ENCODE data around the gene IL4I1. TPM values are rescaled to one million over a fixed set of nuclear protein-coding genes. Genes with fewer than 3 reads are reported as not detected.
"Not testable (repeated sequence)": the region's sequence is repeated elsewhere in the genome, so short reads cannot be mapped to it uniquely, and the experiment has no call there.

IL4I1 gene
- 1.9 TPM for total RNA-seq

GRCh38 chr19:49896863-49897621 lies at the start of gene IL4I1:
IL4I1 (minus strand) TSS chr19:49896887; CDS start chr19:49896160, 727 bp downstream.
- DNase-seq (ENCODE audit: low spot score), result peak; percentile 63

- no peak for DNase-seq (ENCODE audit: low spot score)
Observed at GRCh38 chr19:49946415-49946814, 49.7 kb upstream of the IL4I1 start.

- not testable (repeated sequence) for DNase-seq (ENCODE audit: low spot score)
Observed at GRCh38 chr19:49944567-49944966, 47.9 kb upstream of the IL4I1 start.

GRCh38 chr19:49940482-49940791 lies 43.8 kb upstream of the IL4I1 start:
- DNase-seq (ENCODE audit: low spot score), result no peak

GRCh38 chr19:49939721-49940481 lies 43.2 kb upstream of the IL4I1 start:
- no peak for DNase-seq (ENCODE audit: low spot score)

GRCh38 chr19:49938662-49939061 lies 42.0 kb upstream of the IL4I1 start:
- DNase-seq (ENCODE audit: low spot score), result no peak

GRCh38 chr19:49937750-49938381 lies 41.2 kb upstream of the IL4I1 start:
- DNase-seq (ENCODE audit: low spot score), result peak; percentile 80

- no peak for DNase-seq (ENCODE audit: low spot score)
Observed at GRCh38 chr19:49936549-49936948, 39.9 kb upstream of the IL4I1 start.

GRCh38 chr19:49933643-49934042 lies 37.0 kb upstream of the IL4I1 start:
- DNase-seq (ENCODE audit: low spot score), result no peak

GRCh38 chr19:49932731-49933131 lies 36.0 kb upstream of the IL4I1 start:
- no peak for DNase-seq (ENCODE audit: low spot score)

- DNase-seq (ENCODE audit: low spot score), result no peak
Observed at GRCh38 chr19:49932041-49932451, 35.4 kb upstream of the IL4I1 start.

- no peak for DNase-seq (ENCODE audit: low spot score)
Observed at GRCh38 chr19:49931293-49932040, 34.8 kb upstream of the IL4I1 start.

- no peak for DNase-seq (ENCODE audit: low spot score)
Observed at GRCh38 chr19:49930483-49931011, 33.9 kb upstream of the IL4I1 start.

GRCh38 chr19:49929611-49930482 lies 33.2 kb upstream of the IL4I1 start:
- DNase-seq (ENCODE audit: low spot score), result peak; percentile 91

GRCh38 chr19:49929121-49929610 lies 32.5 kb upstream of the IL4I1 start, which contains the start of the genes ATF5 and NUP62:
ATF5 (plus strand) TSS chr19:49929205; CDS start chr19:49930851, 1,646 bp downstream.
NUP62 (minus strand) TSS chr19:49929504; CDS start chr19:49909807, 19,697 bp downstream.
- peak; percentile 91 for DNase-seq (ENCODE audit: low spot score)

GRCh38 chr19:49927526-49928264 lies 31.0 kb upstream of the IL4I1 start:
- DNase-seq (ENCODE audit: low spot score), result no peak

GRCh38 chr19:49926515-49926914 lies 29.8 kb upstream of the IL4I1 start:
- DNase-seq (ENCODE audit: low spot score), result no peak

- no peak for DNase-seq (ENCODE audit: low spot score)
Observed at GRCh38 chr19:49925486-49925885, 28.8 kb upstream of the IL4I1 start.

- DNase-seq (ENCODE audit: low spot score), result not testable (repeated sequence)
Observed at GRCh38 chr19:49924881-49925210, 28.2 kb upstream of the IL4I1 start.
